Left renal cortex interstitium (tissue), 4 donors: ENCODE data around the gene SPG21. TPM values are rescaled to one million over a fixed set of nuclear protein-coding genes. Genes with fewer than 3 reads are reported as not detected.

Source experiments
- DNase-seq, 4 donors: peaks; one replicate each; pipeline ENCODE4 v3.0.0-alpha.2; 2013; ENCODE audit warnings: low read depth in 4 of 4, low spot score in 2 of 4, missing footprints in 1 of 4
- polyA plus RNA-seq, 4 donors: library from polyadenylated mRNA; unstranded; fragments of 120-200 nt; gene quantifications; one replicate each; pipeline ENCODE4 v1.2.1, GENCODE V29; 2013; ENCODE audit not compliant: insufficient read length in 4 of 4

SPG21 gene
- polyA plus RNA-seq, 4 donors, result 99.1 to 120 (median 112) TPM

DNA sequence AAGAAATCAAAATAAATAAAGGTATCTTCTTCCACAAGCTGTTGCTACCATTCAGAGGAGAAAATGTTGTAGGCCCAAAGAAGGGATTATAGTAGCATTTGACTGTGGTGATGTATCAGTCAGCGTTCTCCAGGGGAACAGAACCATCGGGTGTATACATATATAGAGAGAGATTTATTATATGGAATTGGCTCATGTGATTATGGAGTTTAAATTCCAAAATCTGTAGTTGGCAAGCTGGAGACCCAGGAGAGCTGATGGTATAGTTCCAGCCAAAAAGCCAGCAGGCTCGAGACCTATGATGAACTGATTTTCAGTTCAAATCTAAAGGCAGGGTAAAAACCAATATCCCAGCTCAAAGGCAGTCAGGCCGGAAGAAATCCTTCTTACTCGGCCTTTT, 7.4 kb upstream of the SPG21 start:
- no peak for DNase-seq

- no peak for DNase-seq
Measured at GRCh38 chr15:64993290-64993689, 3.6 kb upstream of the SPG21 start.

DNA sequence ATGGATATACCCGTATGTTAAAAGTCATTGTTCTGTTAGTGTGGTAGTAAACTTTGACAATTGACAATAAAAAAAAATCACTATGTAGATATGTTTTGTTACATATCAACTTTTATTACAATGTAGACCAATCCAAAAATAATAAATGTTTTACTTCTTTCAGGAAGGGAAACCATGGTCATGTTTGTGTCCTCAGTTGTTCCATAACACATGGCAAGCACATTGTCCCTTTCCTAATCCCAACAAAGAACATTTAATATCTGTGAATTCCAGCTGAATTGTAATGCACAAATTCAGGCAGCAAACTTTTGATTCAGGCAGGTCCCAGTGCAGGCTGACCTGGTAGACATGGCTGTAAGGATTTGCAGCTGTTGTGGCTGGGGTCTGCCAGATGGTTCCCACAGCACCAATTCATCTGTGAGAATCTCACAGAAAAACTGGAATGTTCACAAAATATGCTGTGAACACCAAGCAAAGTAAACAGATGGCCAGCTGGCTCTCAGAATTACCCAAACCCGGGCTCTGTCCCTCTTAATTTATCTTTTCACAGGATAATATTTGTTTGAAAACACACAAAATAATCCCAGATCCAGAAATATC, 1.9 kb upstream of the SPG21 start:
- no peak for DNase-seq

DNA sequence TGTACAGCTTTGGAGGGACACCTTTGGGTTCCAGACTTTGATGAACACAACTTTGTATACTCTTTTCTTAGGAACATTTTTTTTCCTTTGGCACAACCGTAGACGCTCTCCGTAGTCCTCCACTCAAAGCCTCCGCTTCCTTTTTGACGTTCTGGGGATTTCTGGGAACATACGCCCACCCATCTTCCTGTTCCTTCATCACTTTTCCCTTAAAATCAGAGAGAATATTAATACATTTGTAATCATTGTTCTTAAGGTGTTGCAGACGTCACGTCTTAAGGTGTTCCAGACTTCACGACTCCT, 405 bp upstream of the SPG21 start:
- DNase-seq, result no peak

DNA sequence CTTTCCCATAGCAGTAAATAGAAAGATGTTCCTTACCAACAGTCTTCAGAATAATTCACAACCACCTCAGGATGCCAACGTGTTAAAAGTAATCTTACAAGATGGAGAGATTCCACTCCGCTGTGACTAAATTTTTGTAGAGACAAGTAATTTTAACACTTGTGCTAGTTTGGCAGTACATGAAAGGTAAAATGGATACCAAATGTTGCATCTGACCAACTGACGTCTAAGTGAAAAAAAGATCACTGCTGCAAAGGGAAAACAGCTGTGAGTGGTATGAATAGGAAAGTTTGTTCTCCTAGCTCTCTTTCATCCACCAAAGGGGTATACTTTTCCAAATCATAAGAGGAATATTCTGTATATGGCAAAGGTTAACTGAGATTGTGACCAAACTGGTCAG, 2.6 kb downstream of the SPG21 start:
- DNase-seq, result no peak

DNA sequence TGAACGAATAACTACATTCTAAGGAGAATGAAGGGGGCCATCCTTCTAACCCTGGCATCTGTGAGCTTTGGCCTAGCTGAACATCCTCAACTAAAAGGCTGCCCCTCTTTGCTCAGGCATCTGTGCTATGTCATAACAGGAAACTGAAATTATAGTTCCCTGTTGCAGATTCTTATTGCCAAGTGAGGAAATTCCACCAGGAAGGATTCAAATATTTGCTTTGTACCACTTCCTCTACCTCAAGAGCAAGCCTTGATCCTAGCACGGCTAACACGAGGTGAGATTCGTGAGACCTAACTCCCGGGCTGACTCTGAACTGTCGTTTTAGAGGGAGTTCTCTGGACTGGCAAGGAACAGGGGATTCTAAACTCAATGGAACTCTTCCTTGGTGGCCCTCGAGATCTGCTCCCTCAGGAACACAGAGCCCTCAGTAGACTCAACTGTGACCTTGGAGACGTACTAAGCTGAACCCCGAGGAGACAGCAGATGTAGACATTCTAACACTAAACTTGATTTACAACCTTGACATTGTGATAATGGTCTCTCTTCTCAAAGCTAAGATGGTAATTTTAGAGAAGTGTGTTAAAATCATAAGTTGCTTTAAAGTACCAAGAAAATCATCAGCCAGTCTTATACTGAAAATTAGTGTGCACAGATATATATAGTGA, 4.2 kb downstream of the SPG21 start:
- no peak for DNase-seq

GRCh38 chr15:64982472-64982871, 7.2 kb downstream of the SPG21 start:
- no peak for DNase-seq

- no peak for DNase-seq
Measured at GRCh38 chr15:64981812-64982431, 7.8 kb downstream of the SPG21 start.

- DNase-seq, result no peak
Measured at GRCh38 chr15:64979252-64979710, 10.4 kb downstream of the SPG21 start.

GRCh38 chr15:64975390-64975789, 14.3 kb downstream of the SPG21 start:
- no peak for DNase-seq

DNA sequence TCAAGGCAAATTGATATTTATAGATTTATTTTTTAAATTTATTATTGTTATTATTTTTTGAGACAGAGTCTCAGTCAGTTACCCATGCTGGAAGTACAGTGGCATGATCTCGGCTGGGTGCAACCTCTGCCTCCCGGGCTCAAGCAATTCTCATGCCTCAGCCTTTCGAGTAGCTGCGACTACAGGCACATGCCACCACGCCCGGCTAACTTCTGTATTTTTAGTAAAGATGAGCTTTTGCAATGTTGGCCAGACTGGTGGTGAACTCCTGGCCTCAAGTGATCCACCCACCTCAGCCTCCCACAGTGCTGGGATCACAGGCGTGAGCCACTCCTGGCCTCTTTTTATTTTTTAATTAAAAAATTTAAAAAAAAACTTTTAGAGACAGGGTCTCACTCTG, 19.0 kb downstream of the SPG21 start:
- DNase-seq, result no peak

GRCh38 chr15:64969401-64969800, 20.3 kb downstream of the SPG21 start:
- DNase-seq, result no peak

DNA sequence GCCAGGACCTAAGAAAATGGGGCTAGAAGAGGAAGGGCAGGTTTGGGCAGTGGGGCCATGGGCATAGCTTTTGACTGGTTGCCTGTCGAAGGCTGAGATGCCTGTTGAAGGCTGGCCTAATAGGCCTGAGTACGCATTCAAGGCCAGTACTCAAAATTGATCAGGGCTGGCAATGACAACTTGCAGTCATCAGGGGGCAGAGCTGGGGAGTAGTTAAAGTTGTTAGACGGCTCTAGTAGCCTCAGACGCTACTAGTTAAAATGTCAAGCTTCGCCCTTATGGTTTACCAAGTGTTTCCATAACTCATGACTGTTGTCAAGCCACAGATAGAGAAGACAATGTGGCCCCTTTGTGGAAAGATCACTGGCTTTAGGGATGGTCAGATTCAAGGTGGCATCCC, 28.7 kb downstream of the SPG21 start:
- no peak for DNase-seq

- no peak for DNase-seq
Measured at GRCh38 chr15:64960153-64960552, 29.6 kb downstream of the SPG21 start.

DNA sequence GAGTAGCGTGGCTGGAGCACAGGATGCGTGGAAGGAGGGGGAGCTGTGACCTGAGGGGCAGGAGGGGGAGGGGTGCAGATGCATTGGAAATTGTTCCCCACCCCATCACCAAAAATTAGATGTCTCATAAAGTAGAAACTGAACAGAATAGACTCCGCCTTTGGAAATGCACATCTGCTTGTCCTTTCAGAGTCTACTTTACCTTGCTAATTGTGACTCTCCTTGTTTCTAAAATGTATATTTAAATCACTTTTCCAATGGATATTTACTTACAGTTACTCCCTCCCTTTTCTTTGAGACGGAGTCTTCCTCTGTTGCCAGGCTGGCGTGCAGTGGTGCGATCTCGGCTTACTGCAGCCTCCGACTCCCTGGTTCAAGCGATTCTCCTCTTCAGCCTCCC, 30.6 kb downstream of the SPG21 start:
- no peak for DNase-seq

GRCh38 chr15:64954395-64954794, 35.3 kb downstream of the SPG21 start:
- no peak for DNase-seq

DNA sequence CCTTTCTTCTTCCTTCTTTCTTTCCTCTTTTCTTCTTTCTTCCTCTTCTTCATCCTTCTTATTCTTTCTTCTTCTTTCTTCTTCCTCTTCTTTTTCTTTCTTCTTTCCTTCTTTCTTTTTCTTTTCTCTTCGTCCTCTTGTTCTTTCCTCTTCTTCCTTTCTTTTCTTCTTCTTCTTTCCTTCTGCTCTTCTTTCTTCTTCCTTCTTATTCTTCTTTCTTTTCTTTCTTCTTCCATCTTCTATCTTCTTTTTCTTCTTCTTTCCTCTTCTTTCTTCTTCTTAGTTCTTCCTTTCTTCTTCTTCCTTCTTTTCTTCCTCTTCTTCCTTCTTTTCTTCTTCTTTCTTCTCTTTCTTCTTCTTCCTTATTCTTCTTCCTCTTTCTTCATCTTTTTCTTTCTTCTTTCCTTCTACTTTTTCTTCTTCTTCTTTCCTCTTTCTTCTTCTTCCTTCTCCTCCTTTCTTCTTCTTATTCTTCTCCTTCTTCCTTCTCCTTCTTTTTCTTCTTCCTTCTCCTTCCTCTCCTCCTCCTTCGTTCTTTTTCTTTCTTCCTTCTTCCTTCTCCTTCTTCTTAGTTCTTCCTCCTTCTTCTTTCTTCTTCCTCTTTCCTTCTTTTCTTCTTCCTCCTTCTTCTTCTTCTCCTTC, 37.8 kb downstream of the SPG21 start:
- DNase-seq, result no peak

DNA sequence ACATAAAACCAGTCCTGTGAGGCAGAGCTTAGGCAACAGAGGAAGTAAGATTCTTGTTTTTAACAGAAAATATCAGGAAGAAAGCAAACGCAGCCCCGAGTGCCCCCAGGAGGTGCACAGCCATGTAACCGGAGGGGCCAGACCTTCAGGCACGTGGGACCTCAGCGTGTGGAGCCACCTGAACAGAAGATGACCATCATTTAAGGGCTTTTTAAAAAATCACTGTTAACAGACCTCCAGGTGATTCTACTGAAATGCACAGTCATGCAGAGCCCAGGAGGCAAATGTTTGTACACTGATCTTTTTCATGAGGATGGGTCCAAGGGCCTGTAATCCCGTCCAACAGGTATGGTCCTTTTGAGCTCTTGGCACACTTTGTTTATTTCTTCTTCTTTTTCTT, 38.8 kb downstream of the SPG21 start:
- no peak for DNase-seq

GRCh38 chr15:64949383-64950186, 40.1 kb downstream of the SPG21 start:
- no peak for DNase-seq

DNA sequence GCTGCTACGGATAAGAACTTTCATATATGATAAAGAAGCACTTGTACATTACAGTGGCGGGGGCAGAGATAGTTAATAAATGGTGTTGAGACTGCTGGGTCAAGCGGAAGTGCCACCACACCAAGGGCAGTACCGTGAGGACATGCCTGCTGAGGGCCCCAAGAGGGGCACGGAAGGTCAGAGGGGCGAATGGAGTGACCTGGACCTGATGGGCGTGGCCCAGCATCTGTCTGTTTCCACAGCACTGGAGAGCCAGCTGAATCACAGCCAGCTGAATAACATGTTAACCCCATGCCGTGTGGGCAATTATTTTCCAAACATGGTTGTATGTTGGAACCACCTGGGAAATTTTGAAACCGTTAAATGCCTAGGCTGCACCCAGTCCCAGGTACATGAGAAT, 40.8 kb downstream of the SPG21 start:
- no peak for DNase-seq

- no peak for DNase-seq
Measured at GRCh38 chr15:64947211-64947610, 42.5 kb downstream of the SPG21 start.
